Measurements from ENCODE around the gene RSPO3.
"Not testable (repeated sequence)": the region's sequence is repeated elsewhere in the genome, so short reads cannot be mapped to it uniquely, and the experiment has no call there.

The RSPO3 gene

GRCh38 chr6:127212376-127212775, 93.9 kb downstream of the RSPO3 start:
- no peaks in the 10 kb centered on the region for H3K4me1 ChIP-seq (ENCODE audit: low read depth, poor library complexity, severe bottlenecking)

DNA sequence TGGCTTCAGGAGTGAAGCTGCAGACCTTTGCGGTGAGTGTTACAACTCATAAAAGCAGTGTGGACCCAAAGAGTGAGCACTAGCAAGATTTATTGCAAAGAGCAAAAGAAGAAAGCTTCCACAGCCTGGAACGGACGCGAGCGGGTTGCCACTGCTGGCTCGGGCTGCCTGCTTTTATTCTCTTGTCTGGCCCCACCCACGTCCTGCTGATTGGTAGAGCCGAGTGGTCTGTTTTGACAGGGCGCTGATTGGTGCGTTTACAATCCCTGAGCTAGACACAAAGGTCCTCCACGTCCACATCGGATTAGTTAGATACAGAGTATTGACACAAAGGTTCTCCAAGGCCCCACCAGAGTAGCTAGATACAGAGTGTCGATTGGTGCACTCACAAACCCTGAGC, 95.6 kb downstream of the RSPO3 start:
- H2AFZ ChIP-seq (ENCODE audit: low read depth); H3K9ac ChIP-seq; H3K4me3 ChIP-seq (IDR thresholded peaks at IDR 0.05; ENCODE audit: insufficient read depth, low read depth, low read length); H3K36me3 ChIP-seq (ENCODE audit: insufficient read depth); H3K27ac ChIP-seq; H3K27me3 ChIP-seq (ENCODE audit: insufficient read depth, low read depth); H4K20me1 ChIP-seq (ENCODE audit: insufficient read depth); H3K4me2 ChIP-seq; H3K4me1 ChIP-seq (ENCODE audit: low read depth, poor library complexity, severe bottlenecking); H3K79me2 ChIP-seq (ENCODE audit: insufficient read depth, low read depth): not testable (repeated sequence)

More at GRCh38 chr6:127212376-127212775, 93.9 kb downstream of the RSPO3 start:
- no peak overlapping the region for H3K27ac ChIP-seq
- no peak overlapping the region for H3K4me2 ChIP-seq
- no peak overlapping the region for H2AFZ ChIP-seq (ENCODE audit: low read depth)
- no peak overlapping the region for H3K4me3 ChIP-seq (IDR thresholded peaks at IDR 0.05; ENCODE audit: insufficient read depth, low read depth, low read length)
- no peak overlapping the region for H3K9ac ChIP-seq
- H3K27me3 ChIP-seq (ENCODE audit: insufficient read depth, low read depth): no peaks in the 10 kb centered on the region
- H4K20me1 ChIP-seq (ENCODE audit: insufficient read depth): no peaks in the 10 kb centered on the region
- no peaks in the 10 kb centered on the region for H3K36me3 ChIP-seq (ENCODE audit: insufficient read depth)
- TF ChIP-seq, protein P1, sequence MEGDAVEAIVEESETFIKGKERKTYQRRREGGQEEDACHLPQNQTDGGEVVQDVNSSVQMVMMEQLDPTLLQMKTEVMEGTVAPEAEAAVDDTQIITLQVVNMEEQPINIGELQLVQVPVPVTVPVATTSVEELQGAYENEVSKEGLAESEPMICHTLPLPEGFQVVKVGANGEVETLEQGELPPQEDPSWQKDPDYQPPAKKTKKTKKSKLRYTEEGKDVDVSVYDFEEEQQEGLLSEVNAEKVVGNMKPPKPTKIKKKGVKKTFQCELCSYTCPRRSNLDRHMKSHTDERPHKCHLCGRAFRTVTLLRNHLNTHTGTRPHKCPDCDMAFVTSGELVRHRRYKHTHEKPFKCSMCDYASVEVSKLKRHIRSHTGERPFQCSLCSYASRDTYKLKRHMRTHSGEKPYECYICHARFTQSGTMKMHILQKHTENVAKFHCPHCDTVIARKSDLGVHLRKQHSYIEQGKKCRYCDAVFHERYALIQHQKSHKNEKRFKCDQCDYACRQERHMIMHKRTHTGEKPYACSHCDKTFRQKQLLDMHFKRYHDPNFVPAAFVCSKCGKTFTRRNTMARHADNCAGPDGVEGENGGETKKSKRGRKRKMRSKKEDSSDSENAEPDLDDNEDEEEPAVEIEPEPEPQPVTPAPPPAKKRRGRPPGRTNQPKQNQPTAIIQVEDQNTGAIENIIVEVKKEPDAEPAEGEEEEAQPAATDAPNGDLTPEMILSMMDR (conservative IDR thresholded peaks at IDR 0.05; ENCODE audit: low read depth, low read length): no peak
- H3K79me2 ChIP-seq (ENCODE audit: insufficient read depth, low read depth): no peaks in the 10 kb centered on the region

DNA sequence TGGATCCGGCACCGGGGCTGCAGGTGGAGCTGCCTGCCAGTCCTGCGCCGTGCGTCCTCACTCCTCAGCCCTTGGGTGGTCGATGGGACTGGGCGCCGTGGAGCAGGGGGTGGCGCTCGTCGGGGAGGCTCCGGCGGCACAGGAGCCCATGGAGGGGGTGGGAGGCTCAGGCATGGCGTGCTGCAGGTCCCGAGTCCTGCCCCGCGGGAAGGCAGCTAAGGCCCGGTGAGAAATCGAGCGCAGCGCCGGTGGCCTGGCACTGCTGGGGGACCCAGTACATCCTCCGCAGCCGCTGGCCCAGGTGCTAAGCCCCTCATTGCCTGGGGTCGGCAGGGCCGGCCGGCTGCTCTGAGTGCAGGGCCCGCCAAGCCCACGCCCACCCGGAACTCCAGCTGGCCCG, 96.1 kb downstream of the RSPO3 start:
- H4K20me1 ChIP-seq (ENCODE audit: insufficient read depth); H3K79me2 ChIP-seq (ENCODE audit: insufficient read depth, low read depth); H3K4me1 ChIP-seq (ENCODE audit: low read depth, poor library complexity, severe bottlenecking); H3K9ac ChIP-seq; H3K27me3 ChIP-seq (ENCODE audit: insufficient read depth, low read depth); H3K36me3 ChIP-seq (ENCODE audit: insufficient read depth); H3K4me2 ChIP-seq; H2AFZ ChIP-seq (ENCODE audit: low read depth); H3K27ac ChIP-seq; H3K4me3 ChIP-seq (IDR thresholded peaks at IDR 0.05; ENCODE audit: insufficient read depth, low read depth, low read length): not testable (repeated sequence)

- Histone ChIP-seq H2AFZ (ENCODE audit: low read depth) (no peak overlapping the region), H3K4me1 (ENCODE audit: low read depth, poor library complexity, severe bottlenecking) (no peaks in the 10 kb centered on the region), H3K27ac (no peak overlapping the region), H3K36me3 (ENCODE audit: insufficient read depth) (no peaks in the 10 kb centered on the region), H3K79me2 (ENCODE audit: insufficient read depth, low read depth) (no peaks in the 10 kb centered on the region), H3K9ac (no peak overlapping the region), H3K27me3 (ENCODE audit: insufficient read depth, low read depth) (no peaks in the 10 kb centered on the region), H3K4me2 (no peak overlapping the region), H4K20me1 (ENCODE audit: insufficient read depth) (no peaks in the 10 kb centered on the region), H3K4me3 (IDR thresholded peaks at IDR 0.05; ENCODE audit: insufficient read depth, low read depth, low read length) (no peak overlapping the region)
- TF ChIP-seq, protein P1 (conservative IDR thresholded peaks at IDR 0.05; ENCODE audit: low read depth, low read length): no peak
Measured at GRCh38 chr6:127215931-127216330, 97.5 kb downstream of the RSPO3 start.

- no peak overlapping the region for H3K27ac ChIP-seq
- H3K79me2 ChIP-seq (ENCODE audit: insufficient read depth, low read depth): no peaks in the 10 kb centered on the region
- H3K4me2 ChIP-seq: no peak overlapping the region
- no peaks in the 10 kb centered on the region for H3K4me1 ChIP-seq (ENCODE audit: low read depth, poor library complexity, severe bottlenecking)
- no peaks in the 10 kb centered on the region for H4K20me1 ChIP-seq (ENCODE audit: insufficient read depth)
- no peak overlapping the region for H2AFZ ChIP-seq (ENCODE audit: low read depth)
- no peak overlapping the region for H3K4me3 ChIP-seq (IDR thresholded peaks at IDR 0.05; ENCODE audit: insufficient read depth, low read depth, low read length)
- no peaks in the 10 kb centered on the region for H3K36me3 ChIP-seq (ENCODE audit: insufficient read depth)
- TF ChIP-seq, protein P1 (conservative IDR thresholded peaks at IDR 0.05; ENCODE audit: low read depth, low read length): no peak
- no peaks in the 10 kb centered on the region for H3K27me3 ChIP-seq (ENCODE audit: insufficient read depth, low read depth)
- H3K9ac ChIP-seq: no peak overlapping the region
Measured at GRCh38 chr6:127216810-127217789, 98.6 kb downstream of the RSPO3 start.
